NCI-H226 (cell line): Measurements from ENCODE around the gene SEC14L5.
"Not testable (repeated sequence)": the region's sequence is repeated elsewhere in the genome, so short reads cannot be mapped to it uniquely, and the experiment has no call there.

ENCODE experiments used
- DNase-seq: peaks from one replicate; pipeline ENCODE4 v3.0.0-alpha.2; 2015

Gene SEC14L5

GRCh38 chr16:4931381-4931780 is 26.7 kb upstream of the SEC14L5 start:
- no peak for DNase-seq

- no peak for DNase-seq
These were observed 24.7 kb upstream of the SEC14L5 start for GRCh38 chr16:4933433-4933832.

- no peak for DNase-seq
These were observed 24.2 kb upstream of the SEC14L5 start for GRCh38 chr16:4933871-4934395.

- DNase-seq: no peak
These were observed 23.5 kb upstream of the SEC14L5 start for GRCh38 chr16:4934591-4934990.

- DNase-seq: peak; percentile 89
These were observed 22.8 kb upstream of the SEC14L5 start for GRCh38 chr16:4935241-4935855.

- DNase-seq: peak; percentile 65
These were observed 21.7 kb upstream of the SEC14L5 start for GRCh38 chr16:4936181-4936990.

- DNase-seq: peak; percentile 76
These were observed 20.9 kb upstream of the SEC14L5 start, which contains the start of gene PPL for GRCh38 chr16:4936991-4937781. TSS of gene PPL (minus strand) at chr16:4937148. CDS start at chr16:4937045, 103 bp downstream.

GRCh38 chr16:4937782-4938682 is 20.1 kb upstream of the SEC14L5 start:
- no peak for DNase-seq

- DNase-seq: peak; percentile 19
These were observed 19.5 kb upstream of the SEC14L5 start for GRCh38 chr16:4938683-4939030.

GRCh38 chr16:4940719-4941118 is 17.4 kb upstream of the SEC14L5 start:
- DNase-seq: no peak

- no peak for DNase-seq
These were observed 15.6 kb upstream of the SEC14L5 start for GRCh38 chr16:4942481-4942880.

GRCh38 chr16:4944333-4945281 is 13.5 kb upstream of the SEC14L5 start:
- peak; percentile 97 for DNase-seq

- peak; percentile 53 for DNase-seq
These were observed 12.3 kb upstream of the SEC14L5 start for GRCh38 chr16:4945560-4946502.

- DNase-seq: no peak
These were observed 11.2 kb upstream of the SEC14L5 start for GRCh38 chr16:4946917-4947316.

GRCh38 chr16:4947722-4948503 is 10.2 kb upstream of the SEC14L5 start:
- DNase-seq: peak; percentile 35

GRCh38 chr16:4948903-4949766 is 9.0 kb upstream of the SEC14L5 start:
- DNase-seq: no peak

- no peak for DNase-seq
These were observed 8.1 kb upstream of the SEC14L5 start for GRCh38 chr16:4949986-4950385.

- DNase-seq: not testable (repeated sequence)
These were observed 6.5 kb upstream of the SEC14L5 start for GRCh38 chr16:4951583-4951982.
